SJSA1 (cell line): ENCODE results near the gene TMUB2. TPM values are rescaled to one million over a fixed set of nuclear protein-coding genes. Genes with fewer than 3 reads are reported as not detected.

Experiments used
- DNase-seq, 2 experiments: peaks; one replicate each; pipeline ENCODE4 v3.0.0-alpha.2; 2015 to 2020; ENCODE audit warnings: low spot score in 2 of 2, low read depth in 1 of 2
- H3K27ac ChIP-seq: fragments of 250-450 bp; sonication (Bioruptor Pico); 2 replicates; pipeline ENCODE4 v1.5.1; 2020; ENCODE audit warnings: mild to moderate bottlenecking, moderate library complexity
- H3K27me3 ChIP-seq: fragments of 250-450 bp; sonication (Bioruptor Pico); replicated peaks from 2 replicates; pipeline ENCODE4 v1.5.1; 2020; ENCODE audit warnings: mild to moderate bottlenecking, moderate library complexity
- H3K36me3 ChIP-seq: fragments of 250-450 bp; sonication (Bioruptor Pico); 2 replicates; pipeline ENCODE4 v1.5.1; 2020; ENCODE audit warnings: mild to moderate bottlenecking
- H3K4me1 ChIP-seq: fragments of 250-450 bp; sonication (Bioruptor Pico); replicated peaks from 2 replicates; pipeline ENCODE4 v1.6.1; 2021; ENCODE audit warnings: mild to moderate bottlenecking
- H3K4me3 ChIP-seq: fragments of 250-450 bp; sonication (Bioruptor Pico); 2 replicates; pipeline ENCODE4 v1.5.1; 2020; ENCODE audit warnings: mild to moderate bottlenecking
- H3K9me3 ChIP-seq: fragments of 250-450 bp; sonication (Bioruptor Pico); replicated peaks from 2 replicates; pipeline ENCODE4 v1.5.1; 2020; ENCODE audit warnings: mild to moderate bottlenecking
- total RNA-seq: library from RNA; depleted of rRNA; stranded (reverse); fragments of >200 nt; shearing (Covaris generic); gene quantifications from 2 replicates; pipeline ENCODE4 v1.2.3, GENCODE V29; 2014

The TMUB2 gene
- total RNA-seq, 1 experiment from 2014 or later = 42.6 TPM

DNA sequence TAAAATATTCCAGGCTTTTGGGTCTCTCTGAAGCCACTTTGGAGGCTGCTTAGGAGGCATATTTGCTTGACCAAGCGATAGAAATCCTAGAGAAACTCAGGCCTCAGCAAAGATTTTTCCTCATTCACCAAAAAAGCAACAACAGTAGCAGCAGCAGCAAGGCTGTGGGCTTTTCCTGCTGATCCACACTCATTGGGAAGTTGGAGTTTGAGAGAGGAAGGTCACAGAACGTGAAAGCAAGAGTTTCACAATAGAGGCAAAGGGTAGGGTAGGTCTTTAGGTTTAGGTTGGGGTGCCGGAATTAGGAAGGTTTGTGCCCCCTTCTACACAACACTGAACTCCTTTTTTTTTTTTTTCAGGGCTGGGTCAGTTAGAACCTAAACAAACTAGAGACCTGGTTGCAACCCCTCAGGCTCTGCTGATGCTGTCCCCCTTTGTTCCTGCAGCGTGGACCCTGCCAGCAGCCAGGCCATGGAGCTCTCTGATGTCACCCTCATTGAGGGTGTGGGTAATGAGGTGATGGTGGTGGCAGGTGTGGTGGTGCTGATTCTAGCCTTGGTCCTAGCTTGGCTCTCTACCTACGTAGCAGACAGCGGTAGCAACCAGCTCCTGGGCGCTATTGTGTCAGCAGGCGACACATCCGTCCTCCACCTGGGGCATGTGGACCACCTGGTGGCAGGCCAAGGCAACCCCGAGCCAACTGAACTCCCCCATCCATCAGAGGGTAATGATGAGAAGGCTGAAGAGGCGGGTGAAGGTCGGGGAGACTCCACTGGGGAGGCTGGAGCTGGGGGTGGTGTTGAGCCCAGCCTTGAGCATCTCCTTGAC is 2.0 kb downstream of the TMUB2 start:
- no peak overlapping the region for H3K4me3 ChIP-seq

DNA sequence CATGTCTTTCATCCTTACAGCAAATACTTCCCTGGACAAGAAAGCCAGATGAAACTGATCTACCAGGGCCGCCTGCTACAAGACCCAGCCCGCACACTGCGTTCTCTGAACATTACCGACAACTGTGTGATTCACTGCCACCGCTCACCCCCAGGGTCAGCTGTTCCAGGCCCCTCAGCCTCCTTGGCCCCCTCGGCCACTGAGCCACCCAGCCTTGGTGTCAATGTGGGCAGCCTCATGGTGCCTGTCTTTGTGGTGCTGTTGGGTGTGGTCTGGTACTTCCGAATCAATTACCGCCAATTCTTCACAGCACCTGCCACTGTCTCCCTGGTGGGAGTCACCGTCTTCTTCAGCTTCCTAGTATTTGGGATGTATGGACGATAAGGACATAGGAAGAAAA is 3.7 kb downstream of the TMUB2 start:
- no peak overlapping the region for H3K27ac ChIP-seq
- H3K4me3 ChIP-seq = no peak overlapping the region
- H3K36me3 ChIP-seq = peaks cover 74% of the 10 kb centered on the region
- H3K9me3 ChIP-seq = no peaks in the 10 kb centered on the region
- no peak for DNase-seq
- no peaks in the 10 kb centered on the region for H3K27me3 ChIP-seq
- peaks cover 12% of the 10 kb centered on the region for H3K4me1 ChIP-seq

More for the DNA sequence above, 2.0 kb downstream of the TMUB2 start:
- DNase-seq = no peak
- no peaks in the 10 kb centered on the region for H3K27me3 ChIP-seq
- H3K27ac ChIP-seq = no peak overlapping the region
- peaks cover 68% of the 10 kb centered on the region for H3K36me3 ChIP-seq
- H3K9me3 ChIP-seq = no peaks in the 10 kb centered on the region
- peaks cover 17% of the 10 kb centered on the region for H3K4me1 ChIP-seq

DNA sequence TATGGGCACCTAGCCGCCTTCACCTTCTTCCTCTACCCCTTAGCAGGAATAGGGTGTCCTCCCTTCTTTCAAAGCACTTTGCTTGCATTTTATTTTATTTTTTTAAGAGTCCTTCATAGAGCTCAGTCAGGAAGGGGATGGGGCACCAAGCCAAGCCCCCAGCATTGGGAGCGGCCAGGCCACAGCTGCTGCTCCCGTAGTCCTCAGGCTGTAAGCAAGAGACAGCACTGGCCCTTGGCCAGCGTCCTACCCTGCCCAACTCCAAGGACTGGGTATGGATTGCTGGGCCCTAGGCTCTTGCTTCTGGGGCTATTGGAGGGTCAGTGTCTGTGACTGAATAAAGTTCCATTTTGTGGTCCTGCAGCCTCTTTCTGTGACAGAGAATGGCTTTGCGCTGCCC is 4.6 kb downstream of the TMUB2 start:
- Histone ChIP-seq H3K36me3 (peaks cover 79% of the 10 kb centered on the region), H3K27me3 (no peaks in the 10 kb centered on the region), H3K4me3 (no peak overlapping the region), H3K4me1 (peaks cover 9% of the 10 kb centered on the region), H3K27ac (no peak overlapping the region), H3K9me3 (no peaks in the 10 kb centered on the region)
- DNase-seq = no peak

DNA sequence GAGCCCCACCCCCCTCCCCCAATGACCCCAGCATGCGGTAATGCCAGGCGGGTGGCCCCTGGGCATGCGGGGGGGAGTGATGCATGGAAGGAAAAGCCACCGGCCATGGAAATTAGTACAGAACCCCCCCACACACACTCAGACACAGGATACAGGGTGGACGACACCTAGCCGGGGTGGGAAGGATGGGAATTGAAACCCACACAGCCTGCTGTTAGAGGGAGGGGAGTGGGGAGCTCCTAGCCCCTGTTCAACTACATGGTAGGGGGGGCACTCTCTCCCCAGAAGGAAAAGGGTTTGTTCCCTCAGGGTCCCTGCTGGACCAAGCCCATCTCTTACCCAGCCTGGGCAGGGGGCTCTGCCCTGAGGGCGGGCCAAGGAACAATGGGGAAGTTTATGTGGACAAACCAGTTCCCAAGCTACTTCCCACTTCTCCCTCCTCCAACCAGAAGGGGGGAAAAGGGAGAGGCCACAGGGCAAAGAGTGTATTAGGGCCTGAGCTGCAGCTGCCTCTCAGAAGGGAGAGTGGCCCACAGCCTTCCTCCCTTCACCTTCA is 5.2 kb downstream of the TMUB2 start:
- Histone ChIP-seq H3K4me1 (peaks cover 9% of the 10 kb centered on the region), H3K27me3 (no peaks in the 10 kb centered on the region), H3K36me3 (peaks cover 85% of the 10 kb centered on the region), H3K4me3 (no peak overlapping the region), H3K9me3 (no peaks in the 10 kb centered on the region), H3K27ac (no peak overlapping the region)
- no peak for DNase-seq

DNA sequence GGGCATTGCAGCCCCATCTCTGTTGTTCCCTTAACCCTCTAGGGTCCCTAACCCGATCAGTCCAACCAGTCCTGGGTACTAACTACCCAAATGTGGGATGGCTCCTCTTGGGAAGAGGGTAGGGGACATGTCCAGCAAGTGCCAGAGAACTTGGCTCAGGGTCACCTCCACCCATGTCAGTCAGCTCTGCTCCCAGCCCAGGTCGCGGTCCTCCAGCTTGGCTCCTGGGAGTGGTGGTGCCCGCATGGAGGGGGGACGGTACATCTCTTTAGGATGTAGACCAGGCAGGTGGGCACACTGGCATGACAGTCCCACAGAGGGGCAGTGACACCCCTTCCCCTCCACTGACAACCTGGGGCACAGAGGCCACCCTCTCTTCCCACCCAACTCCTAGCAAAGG is 6.0 kb downstream of the TMUB2 start:
- DNase-seq = no peak
- Histone ChIP-seq H3K9me3 (no peaks in the 10 kb centered on the region), H3K36me3 (peaks cover 89% of the 10 kb centered on the region), H3K27me3 (no peaks in the 10 kb centered on the region), H3K4me1 (peaks cover 7% of the 10 kb centered on the region), H3K4me3 (no peak overlapping the region), H3K27ac (no peak overlapping the region)

DNA sequence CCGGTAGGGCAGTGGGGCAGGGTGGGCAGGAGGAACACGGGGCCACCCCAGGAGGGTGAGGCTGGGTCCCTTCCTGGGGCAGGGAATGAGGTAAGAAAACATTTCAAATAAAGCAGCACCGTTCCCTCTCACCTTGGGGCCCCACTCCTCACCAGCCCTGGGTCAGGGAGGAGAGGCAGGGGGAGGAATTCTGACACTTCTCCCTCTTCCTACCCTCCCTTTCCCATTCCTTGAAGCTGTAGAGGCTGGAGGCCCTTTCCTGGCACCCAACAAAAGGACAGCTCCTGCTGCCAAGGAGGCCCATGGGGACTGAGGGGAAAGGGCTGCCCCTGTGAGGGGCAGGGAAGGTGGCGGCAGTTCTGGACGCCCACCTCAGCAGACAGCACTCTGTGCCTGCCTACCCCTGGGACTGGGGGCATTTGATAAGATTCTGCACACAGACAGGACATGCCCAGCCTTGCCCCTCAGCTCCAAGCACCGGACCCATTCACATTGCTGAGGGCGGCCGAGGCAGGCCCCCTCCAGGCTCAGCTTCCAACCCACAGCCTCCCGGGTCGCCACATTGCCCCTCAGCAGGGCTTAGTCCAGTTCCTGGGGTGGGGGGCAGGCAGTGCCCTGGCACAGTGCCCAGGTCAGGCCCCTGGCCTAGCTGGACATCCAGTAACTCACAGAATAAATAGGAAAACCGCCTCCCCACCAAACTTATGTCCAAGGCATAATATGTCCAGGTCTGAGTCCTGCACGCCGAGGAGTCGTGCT is 6.7 kb downstream of the TMUB2 start:
- DNase-seq = no peak
- peaks cover 86% of the 10 kb centered on the region for H3K36me3 ChIP-seq
- H3K27ac ChIP-seq = no peak overlapping the region
- no peaks in the 10 kb centered on the region for H3K9me3 ChIP-seq
- no peaks in the 10 kb centered on the region for H3K27me3 ChIP-seq
- peaks cover 8% of the 10 kb centered on the region for H3K4me1 ChIP-seq
- H3K4me3 ChIP-seq = no peak overlapping the region

DNA sequence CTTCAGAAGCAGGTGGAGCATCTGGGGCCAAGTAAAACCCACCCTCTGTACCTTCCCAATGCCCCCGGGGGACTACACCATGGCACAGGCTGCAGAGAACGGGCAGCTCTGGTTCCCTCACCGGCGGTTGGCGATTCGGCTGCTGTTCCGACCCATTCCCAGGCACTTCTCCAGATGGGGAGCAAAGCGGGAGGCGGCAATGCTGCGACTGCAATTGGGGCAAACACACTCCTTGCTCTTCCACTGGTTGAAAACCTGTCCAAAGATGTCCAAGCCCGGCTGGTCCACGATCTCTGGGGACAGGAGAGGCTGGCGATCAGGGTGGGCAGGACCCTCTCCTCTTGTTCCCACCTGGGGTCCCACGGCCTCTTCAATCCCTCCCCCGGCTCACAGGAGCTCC is 10.3 kb downstream of the TMUB2 start:
- Histone ChIP-seq H3K36me3 (peaks cover 61% of the 10 kb centered on the region), H3K4me1 (peaks cover 16% of the 10 kb centered on the region), H3K27me3 (no peaks in the 10 kb centered on the region)

DNA sequence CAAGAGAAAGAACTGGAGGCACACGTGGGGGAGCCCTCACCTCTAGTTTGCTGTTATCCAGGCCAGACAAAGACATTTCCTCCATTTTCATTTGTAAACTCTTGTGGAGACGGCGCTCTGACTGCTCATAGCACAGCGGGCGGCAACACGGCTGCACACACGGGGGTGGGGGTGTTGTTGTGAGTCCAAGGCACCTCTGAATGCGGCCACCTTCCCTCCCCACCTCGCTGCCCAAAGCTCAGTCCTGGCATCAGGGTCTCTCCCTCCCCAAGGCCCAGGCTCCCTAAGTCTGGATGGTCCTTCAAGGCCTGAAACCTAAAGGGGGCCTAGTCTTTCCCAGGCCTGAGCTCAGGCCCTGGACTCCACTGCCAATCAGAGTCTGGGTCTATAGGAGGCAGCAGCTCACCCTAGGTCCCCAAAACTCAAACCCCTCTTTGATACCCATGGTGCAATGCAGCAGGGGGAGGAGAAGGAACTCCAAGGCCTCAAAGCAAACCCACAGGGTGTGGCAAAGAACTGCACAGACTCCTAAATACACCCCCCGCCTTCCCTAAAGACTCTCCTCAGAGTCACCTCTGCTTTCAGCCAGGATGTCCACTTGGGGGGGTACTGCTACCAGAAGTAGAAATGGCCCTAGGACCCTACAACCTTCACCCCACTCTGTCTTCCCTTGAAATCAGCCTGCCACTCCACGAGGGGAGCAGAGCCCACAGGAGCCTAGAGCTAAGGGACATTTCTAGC is 11.4 kb downstream of the TMUB2 start:
- Histone ChIP-seq H3K4me1 (peaks cover 16% of the 10 kb centered on the region), H3K36me3 (peaks cover 51% of the 10 kb centered on the region), H3K9me3 (no peaks in the 10 kb centered on the region), H3K27me3 (no peaks in the 10 kb centered on the region), H3K4me3 (peak overlapping the region; percentile 93), H3K27ac (peak overlapping the region; percentile 87)
- DNase-seq = peak; percentile 61 to 73

More for the DNA sequence above, 10.3 kb downstream of the TMUB2 start:
- no peak overlapping the region for H3K27ac ChIP-seq
- no peak overlapping the region for H3K4me3 ChIP-seq
- no peaks in the 10 kb centered on the region for H3K9me3 ChIP-seq
- peak in 1 of 2 experiments; percentile 48 for DNase-seq

DNA sequence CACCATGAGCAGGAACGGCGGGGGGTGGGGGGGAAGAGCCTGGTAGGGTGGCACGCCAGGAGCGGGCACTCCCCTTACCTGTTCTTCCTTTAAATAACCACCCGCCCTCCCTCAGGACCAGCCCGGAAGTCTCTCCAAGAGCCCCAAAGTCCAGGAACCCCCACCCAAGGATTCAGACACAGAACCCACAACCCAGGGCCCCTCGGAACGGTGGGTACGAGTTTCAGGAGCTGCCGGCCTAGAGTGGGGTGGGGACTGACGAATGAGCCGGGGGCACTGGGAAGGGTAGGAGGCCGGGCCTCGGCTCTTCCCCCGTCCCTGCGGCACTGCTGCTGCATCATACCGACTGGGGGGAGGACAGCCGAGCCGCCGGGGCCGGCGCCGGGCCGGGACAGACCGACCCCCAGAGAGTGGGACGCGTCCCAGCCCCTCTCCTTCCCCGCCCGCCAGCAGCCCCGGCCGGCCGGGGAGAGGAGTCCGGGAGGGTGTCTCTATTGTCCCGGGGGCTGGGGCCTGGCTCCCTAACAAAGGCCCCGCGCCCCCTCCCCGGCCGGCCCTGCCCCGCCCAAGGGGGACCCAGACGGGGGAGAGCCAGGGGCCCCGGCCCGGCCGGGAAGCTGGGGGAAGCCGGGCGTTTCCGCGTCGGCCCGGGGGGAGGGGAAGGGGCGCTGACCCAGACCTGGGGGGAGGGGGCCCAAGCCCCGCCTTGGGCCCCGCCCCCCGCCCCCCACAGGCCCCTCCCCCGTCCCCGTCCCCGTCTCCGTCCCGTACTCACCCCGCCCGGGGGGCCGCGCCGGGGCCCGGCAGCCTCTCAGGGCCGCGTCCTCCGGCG is 12.2 kb downstream of the TMUB2 start:
- H3K27me3 ChIP-seq = no peaks in the 10 kb centered on the region
- DNase-seq = peak; percentile 64 to 70
- peak overlapping the region; percentile 93 for H3K4me3 ChIP-seq
- H3K27ac ChIP-seq = peak overlapping the region; percentile 87
- H3K4me1 ChIP-seq = peaks cover 19% of the 10 kb centered on the region
- peaks cover 43% of the 10 kb centered on the region for H3K36me3 ChIP-seq
- no peaks in the 10 kb centered on the region for H3K9me3 ChIP-seq

DNA sequence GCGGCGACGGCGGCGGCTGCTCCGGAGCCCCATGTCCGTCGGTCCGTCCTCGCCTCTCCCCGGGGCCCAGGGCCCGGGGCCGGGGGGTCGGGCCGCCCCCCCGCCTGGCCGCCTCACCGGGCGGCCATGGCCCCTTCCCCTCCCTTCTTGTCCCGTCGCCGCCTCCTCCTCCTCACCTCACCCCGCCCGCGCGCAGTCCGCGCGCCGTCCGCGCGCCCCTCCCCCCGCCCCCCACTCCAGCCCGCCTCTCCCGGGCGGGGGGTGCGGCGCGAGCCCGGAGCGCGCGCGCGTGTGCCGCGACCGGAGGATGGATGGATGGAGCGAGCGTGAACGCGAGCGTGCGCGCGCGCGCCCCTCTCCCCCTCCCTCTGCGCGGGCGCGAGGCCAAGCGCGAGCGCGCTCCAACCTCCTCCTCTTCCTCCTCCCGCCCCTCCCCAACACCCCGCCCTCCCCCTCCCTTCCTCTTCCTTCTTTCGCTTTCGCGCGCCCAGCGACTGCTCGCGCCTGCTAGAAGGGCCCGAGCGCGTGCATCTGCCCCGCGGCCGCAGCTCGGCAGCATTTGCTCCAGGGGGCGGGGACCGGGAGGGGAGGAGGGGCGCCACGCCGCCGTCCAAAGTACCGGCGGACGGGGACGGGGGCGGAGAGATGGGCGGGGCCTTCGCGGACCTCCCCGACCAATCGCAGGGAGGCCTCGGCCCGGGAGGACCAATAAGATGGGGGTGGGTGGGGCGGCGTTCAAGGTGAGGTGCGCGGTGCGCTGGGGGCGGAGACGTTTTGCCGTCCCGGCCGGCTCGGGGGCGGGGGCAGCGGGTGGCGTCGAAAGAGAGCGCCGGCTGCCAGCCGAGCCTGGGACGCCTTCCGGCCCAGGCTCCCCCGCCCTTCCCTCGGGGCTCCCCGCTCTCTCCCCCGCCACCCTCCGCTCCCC is 13.0 kb downstream of the TMUB2 start, which contains the start of gene ATXN7L3:
ATXN7L3 (minus strand) TSS at position 332 of the 925 bp plus-strand sequence. CDS start 1,814 bp downstream, outside the sequence.
- Histone ChIP-seq H3K36me3 (peaks cover 34% of the 10 kb centered on the region), H3K27me3 (no peaks in the 10 kb centered on the region), H3K9me3 (no peaks in the 10 kb centered on the region), H3K4me3 (peak within 1 kb of the TSS; percentile 93), H3K4me1 (peaks cover 26% of the 10 kb centered on the region), H3K27ac (peak within 1 kb of the TSS; percentile 87)
- DNase-seq = peak; percentile 96 to 100

DNA sequence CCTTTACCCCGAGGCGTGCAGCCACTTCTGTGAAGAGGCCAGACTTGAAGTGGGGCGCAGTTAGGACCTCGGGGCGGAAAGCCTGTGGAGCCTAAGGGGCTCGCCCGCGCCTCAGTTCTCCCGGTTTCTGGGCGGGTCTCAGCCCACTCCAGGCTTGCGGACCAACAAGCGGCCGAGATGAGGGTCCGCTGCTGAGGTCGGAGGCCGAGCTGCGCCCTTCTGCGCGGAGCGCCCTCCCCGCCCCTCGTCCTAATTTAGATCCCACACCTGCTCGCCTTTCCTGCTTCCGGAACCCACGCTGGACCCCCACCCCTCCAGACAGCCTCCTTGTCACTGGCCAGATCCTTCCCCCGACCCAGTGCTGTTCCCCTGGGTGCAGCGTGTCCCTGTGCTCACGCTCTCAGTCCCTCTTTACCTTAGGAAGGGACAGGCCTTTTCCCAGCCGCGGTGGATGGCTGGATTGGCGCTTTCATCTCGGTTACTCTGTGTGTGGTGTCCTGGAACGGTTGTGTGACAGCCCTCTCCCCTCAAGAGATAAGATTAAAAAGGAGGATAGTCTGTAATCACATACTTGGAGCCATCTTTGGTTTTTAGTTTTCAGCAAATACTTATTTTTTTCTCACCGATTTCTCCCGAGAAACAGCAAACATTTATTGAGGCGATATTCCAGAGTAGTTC is 13.8 kb downstream of the TMUB2 start:
- Histone ChIP-seq H3K4me3 (peak overlapping the region; percentile 93), H3K36me3 (peaks cover 26% of the 10 kb centered on the region), H3K4me1 (peaks cover 26% of the 10 kb centered on the region), H3K27ac (peak overlapping the region; percentile 74), H3K9me3 (no peaks in the 10 kb centered on the region), H3K27me3 (no peaks in the 10 kb centered on the region)
- no peak for DNase-seq
